ENCODE measurements around the gene KREMEN1.

KREMEN1 gene

DNA sequence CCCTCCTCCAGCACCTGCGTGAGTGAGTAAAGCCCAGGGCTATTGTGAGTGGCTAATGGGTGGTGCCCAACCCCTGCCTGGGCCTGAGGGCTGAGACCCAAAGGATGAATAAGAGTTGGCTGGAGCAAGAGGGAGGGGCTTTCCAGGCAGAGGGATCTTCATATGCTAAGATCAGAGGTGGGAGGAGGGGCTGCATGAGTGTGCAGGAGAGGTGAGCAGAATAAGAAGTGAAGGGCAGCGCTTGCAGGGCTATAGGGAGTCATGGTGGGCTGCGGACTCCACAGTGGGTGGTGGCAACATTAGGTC is 136.7 kb downstream of the KREMEN1 start:
- no peak for DNase-seq

DNA sequence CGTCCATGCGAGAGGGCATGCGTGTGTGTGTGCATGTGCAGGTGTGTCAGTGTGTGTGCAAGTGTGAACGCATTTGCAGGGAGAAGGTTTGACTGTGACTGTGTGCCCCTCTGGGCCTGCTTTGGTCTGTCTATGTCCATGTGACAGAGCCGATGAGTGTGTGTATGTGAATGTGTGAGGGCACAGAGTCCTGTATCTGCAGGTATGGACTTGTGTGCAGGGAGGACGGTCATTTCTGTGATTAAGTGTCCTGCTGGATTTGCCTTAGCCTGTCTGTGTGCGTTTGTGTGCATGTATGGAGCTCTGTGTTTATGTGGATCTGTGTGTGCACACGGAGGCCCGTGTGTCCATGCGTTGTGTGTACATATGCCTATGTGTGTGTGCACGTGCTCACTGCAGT is 138.2 kb downstream of the KREMEN1 start:
- DNase-seq, result no peak

DNA sequence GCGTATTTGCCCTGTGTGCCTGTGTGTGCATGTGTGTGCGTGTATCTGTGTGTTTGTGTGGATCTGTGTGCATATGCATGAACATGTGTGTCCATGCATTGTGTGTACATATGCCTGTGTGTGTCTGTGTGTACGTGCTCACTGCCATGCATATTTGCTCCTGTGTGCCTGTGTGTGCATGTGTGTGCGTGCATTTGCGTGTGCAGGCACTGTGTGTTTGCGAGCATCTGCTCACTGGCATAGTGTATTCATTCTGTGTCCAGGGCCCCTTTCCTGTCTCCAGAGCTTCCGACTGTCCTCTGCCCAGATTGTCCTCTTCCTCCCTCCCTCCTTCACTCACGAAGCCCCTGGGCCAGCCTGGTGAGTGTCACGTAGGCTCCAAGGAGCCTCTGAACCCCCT is 138.6 kb downstream of the KREMEN1 start:
- no peak for DNase-seq

DNA sequence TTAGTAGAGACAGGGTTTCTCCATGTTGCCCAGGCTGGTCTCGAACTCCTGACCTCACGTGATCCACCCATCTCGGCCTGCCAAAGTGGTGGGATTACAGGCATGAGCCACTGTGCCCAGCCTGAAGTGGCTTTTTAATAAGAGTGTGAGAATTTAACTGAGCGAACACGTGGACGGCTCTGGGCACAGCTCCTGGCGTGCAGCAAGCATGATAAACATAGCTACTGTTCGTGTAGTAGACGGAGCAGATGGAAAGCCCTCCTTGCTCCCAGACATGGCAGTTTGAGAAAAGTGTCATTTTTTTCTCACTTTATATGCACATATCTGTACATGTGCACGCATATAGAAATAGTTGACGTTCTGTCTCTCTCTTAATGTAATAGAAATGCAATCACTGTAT is 139.9 kb downstream of the KREMEN1 start:
- no peak for DNase-seq

DNA sequence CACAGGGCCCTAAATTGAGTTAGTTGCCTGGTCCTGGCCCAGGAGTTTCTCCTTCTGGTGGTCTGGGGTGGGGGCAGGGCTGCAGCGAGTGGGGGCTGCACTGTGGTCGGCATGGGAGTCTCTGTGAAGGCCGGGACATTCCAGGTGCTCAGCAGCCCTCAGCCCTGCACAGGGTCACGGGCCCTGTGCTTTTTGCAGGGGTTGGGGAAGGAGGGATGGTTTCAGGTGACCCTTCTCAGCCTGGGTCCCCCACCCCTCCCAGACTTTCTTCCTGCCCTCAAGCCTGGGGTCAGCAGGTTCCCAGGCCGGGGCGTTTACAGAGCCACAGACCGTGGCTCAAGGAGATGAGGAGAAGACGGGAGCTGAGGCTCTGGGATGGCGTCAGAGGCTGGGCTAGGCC is 140.7 kb downstream of the KREMEN1 start:
- no peak for DNase-seq

DNA sequence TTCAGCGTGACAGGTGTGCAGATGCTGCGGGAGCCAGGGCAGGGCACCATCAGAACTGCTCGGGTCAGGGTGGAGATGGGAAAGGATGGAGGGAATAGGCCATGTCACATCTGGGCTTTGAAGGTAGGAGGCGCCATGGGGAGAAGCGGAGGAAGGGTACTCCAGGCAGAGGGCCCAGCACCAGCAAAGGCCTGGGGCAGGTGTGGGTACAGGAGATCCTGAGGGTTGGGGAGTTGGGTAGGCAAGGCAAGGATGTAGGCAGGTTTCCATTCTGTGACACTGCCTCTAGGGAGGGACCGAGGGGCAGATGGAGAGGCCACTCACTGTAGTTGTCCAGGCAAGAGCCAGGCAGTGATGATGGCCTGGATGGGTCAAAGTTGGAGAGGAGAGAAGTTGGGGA is 141.4 kb downstream of the KREMEN1 start:
- no peak for DNase-seq

DNA sequence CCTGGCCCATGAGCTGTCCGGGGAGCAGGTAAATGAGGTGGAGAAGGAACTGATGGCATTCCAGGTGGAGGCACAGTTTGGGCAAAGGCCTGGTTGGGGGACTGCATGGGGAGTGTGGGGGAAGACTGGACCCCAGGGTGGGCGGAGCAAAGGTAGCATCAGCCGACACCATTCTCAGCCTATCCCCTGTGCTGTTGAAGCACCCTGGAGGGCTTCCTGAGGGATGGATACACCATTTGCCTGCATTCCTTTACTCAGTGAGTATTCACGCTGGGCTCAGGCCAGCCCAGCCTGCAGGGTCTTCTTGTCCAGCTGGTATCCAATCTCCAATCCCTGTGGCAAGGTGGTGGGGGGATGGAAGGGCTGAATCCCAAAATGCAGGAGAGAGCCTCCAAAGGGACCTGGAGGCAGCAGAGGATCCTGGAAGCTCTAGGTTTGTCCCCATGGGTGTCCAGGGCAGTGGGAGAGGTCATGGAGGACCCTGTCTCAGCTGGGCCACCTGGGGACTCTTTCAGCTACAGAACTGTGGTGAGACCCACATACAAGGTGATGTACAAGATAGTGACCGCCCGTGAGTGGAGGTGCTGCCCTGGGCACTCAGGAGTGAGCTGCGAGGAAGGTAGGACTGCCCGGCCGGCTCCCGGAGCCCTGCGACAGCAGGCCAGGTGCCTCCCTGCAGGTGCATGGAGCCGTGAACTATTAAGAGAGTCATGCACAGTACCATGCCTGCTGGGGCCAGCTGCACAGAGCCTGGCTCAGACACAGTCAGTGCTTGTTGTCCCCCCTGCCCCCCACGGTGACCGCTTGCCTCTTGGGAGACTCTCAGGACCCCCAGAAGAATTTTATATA is 142.4 kb downstream of the KREMEN1 start:
- no peak for DNase-seq

DNA sequence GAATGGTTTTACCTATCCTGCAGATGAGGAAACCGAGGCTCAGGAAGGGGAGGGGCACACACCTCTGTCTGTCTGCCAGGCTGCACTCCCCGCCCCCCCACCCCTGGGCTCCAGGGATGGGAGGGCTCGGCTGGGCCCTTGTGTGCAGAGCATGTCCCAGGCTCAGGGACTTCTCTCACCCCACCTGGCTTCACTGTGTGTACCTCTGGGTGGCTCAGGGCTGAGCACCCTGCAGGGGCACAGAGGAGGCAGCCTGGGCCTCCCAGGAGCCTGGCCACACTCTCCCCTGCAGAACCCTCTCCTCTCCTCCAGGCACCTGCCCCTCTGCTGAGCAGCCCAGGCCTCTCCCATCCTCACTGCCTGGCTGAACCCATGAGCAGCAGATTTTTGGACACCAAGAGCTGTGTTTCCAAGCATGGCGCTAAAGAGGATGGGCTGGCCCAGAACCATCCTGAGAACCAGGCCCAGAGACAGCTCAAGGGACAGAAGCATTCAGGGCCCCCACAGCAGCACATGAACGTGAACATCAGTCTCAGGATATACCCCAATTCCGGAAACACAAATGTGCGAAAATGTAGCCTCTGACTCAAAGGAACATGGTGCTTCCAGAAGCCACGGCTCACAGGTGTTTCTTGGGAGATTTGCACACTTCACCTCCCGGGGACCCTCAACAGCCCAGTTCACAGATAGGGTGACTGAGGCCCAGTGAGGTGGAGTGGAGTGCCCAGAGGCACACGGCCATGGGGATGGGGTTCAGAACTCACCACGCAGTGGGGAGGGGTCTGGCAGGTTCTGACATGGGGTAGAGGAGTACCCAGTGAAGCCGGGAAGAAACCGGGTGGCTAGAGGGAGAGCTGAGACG is 143.4 kb downstream of the KREMEN1 start:
- no peak for DNase-seq

DNA sequence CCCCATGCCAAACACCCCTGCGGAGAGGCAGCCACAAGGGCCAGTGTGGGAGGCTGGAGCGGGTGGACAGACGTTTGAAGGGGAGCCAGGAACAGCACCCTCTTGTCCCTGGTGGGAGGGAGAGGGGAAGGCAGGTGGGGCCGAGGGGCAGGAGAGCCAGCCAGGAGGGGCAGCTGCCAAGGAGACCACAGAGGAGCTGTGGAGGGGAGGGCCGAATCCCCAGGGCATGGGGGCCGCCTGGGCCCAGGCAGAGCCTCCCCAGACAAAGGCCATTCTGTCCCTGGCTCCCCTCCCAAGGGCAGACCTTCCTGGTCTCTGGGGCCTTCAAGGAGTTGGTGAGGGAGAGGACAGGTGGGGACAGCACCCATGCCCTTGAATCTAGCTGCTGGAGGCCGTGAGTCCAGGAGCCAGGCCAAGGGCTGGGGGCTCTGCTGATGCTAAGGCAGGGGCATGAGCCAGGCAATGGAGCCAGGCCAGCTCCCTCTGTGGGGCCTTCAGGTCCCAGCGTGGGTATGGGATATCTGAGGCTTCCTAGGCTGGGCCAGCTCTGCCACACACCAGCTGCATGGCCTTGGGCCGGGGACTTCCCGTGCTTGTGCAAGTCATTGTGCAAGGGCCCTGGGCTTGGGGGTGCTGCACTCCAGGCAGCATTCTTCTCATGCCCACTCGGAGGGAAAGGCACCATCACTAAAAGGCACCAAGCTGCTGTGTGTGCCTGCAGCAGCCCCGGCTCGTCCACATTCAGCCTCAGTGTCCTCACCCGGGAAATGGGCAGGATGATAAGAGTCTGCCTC is 144.2 kb downstream of the KREMEN1 start:
- DNase-seq, result no peak
